ENCODE data around the gene GRID2IP. TPM values are rescaled to one million over a fixed set of nuclear protein-coding genes. Genes with fewer than 3 reads are reported as not detected.
A peak's percentile ranks its signal among the peaks of the same experiment; 100 is the strongest.

The GRID2IP gene
- total RNA-seq, 8 experiments from 2014 or later: 0.08 to 0.38 (median 0.22) TPM; not detected in 2

DNA sequence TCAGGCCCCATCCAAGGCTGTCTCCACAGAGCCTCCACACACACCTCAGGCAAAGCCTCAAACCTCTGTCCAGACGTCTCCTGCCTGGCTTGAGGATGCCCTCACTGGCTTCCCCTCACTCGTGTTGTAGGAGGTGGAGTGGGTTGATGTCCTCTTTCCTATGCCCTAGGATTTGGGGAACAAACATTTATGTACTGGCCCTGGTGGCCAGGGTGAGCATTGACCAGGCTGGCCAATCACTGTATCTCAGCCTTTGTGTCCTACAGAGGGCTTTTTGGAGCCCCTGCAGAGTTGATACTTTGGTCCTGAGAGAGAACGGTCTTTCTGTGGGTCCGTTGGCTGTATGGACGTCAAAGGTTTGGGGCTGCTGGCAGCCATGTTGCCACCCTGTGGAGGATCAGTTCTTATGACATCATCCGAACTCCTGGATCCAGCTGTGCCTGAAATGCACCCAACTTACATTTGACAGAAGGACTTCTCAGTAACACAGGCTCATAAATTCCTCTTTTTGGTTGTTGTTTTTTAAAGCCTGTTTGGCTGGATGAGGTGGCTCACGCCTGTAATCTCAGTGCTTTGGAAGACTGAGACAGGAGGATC is 2.3 kb upstream of the GRID2IP start:
- H3K4me3 ChIP-seq: no peak overlapping the region
- no peaks in the 10 kb centered on the region for H3K4me1 ChIP-seq (replicated peaks in 1 of 2)
- peak in 1 of 8 experiments; percentile 38 for ATAC-seq (replicated peaks in 6 of 8)
- no peak overlapping the region for H3K27ac ChIP-seq
- 20 to 89% (median 63%) methylated on average over 1 to 5 of the region's 7 CpGs; no CpG with 5 or more reads in 2 of the 10 experiments for WGBS, 10 experiments
- in situ Hi-C loops (cut with MboI; ENCODE audit: low pct_unique_long_range_greater_than_20kb in 2 of 9, low sequenced_read_pairs in 9 of 9, unreplicated experiment in 9 of 9): no loop called here

- no peak overlapping the region for H3K27ac ChIP-seq
- H3K4me3 ChIP-seq: no peak overlapping the region
- no peak for ATAC-seq (replicated peaks in 6 of 8)
- 100% methylated on average over 1 of the region's 1 CpG; no CpG with 5 or more reads in 8 of the 10 experiments for WGBS, 10 experiments
- no peaks in the 10 kb centered on the region for H3K4me1 ChIP-seq (replicated peaks in 1 of 2)
- in situ Hi-C loops (cut with MboI; ENCODE audit: low pct_unique_long_range_greater_than_20kb in 2 of 9, low sequenced_read_pairs in 9 of 9, unreplicated experiment in 9 of 9): no loop called here
Observed at GRCh38 chr7:6547400-6547799, 3.9 kb downstream of the GRID2IP start.

- peak in 1 of 8 experiments; percentile 32 for ATAC-seq (replicated peaks in 6 of 8)
- no peak overlapping the region for H3K27ac ChIP-seq
Observed at GRCh38 chr7:6546498-6547251, 4.6 kb downstream of the GRID2IP start.

DNA sequence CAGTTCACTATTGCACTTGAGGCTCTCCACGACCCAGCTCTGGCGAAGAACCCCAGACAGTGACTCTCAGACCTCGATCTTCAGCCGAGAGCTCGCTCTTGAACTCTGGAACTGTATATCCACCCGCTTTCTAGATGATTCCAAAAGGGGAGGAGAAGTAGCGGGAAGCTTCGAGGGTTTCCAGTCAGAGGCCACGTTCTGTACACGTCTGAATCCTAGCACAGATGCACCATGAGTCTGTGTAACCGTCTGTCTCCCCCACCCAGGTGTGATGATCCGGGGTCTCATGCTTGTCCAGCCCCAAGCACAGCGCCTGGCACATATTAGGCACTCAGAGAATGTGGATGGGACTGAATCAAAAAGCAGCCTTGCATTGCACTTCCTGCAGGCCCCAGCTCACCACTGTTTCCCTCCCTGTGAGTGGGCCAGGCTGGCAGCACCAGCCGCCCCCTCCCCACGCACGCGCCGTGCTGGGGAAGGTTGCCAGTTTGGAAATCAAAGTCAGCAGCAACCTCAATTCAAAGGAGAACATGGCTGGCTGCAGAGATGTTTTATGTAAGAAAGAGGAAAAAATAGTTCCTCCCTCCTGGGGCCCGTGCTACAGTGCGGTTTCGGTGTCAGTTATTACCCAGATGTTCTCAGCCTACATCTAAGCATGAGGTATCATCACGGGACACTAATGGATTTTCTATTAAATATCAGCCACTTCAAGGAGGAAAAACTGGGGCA is 5.7 kb downstream of the GRID2IP start:
- WGBS, 10 experiments: 29 to 100% (median 82%) methylated on average over 1 to 12 of the region's 22 CpGs; no CpG with 5 or more reads in 3 of the 10 experiments

More at GRCh38 chr7:6546498-6547251, 4.6 kb downstream of the GRID2IP start:
- Histone ChIP-seq H3K4me1 (replicated peaks in 1 of 2) (no peaks in the 10 kb centered on the region), H3K4me3 (no peak overlapping the region)
- WGBS, 10 experiments: 10 to 100% (median 79%) methylated on average over 1 to 6 of the region's 12 CpGs; no CpG with 5 or more reads in 2 of the 10 experiments
- in situ Hi-C loops (cut with MboI; ENCODE audit: low pct_unique_long_range_greater_than_20kb in 2 of 9, low sequenced_read_pairs in 9 of 9, unreplicated experiment in 9 of 9): no loop called here

GRCh38 chr7:6542368-6542767 is 8.9 kb downstream of the GRID2IP start:
- Histone ChIP-seq H3K27ac (no peak overlapping the region), H3K4me3 (no peak overlapping the region), H3K4me1 (replicated peaks in 1 of 2) (no peaks in the 10 kb centered on the region)
- no peak for ATAC-seq (replicated peaks in 6 of 8)
- WGBS, 10 experiments: 20 to 80% (median 65%) methylated on average over 1 of the region's 1 CpG; no CpG with 5 or more reads in 6 of the 10 experiments
- in situ Hi-C loops (cut with MboI; ENCODE audit: low pct_unique_long_range_greater_than_20kb in 2 of 9, low sequenced_read_pairs in 9 of 9, unreplicated experiment in 9 of 9): no loop called here

More for the DNA sequence above, 5.7 kb downstream of the GRID2IP start:
- ATAC-seq (replicated peaks in 6 of 8): no peak
- Histone ChIP-seq H3K27ac (no peak overlapping the region), H3K4me1 (replicated peaks in 1 of 2) (no peaks in the 10 kb centered on the region), H3K4me3 (no peak overlapping the region)
- in situ Hi-C loops (cut with MboI; ENCODE audit: low pct_unique_long_range_greater_than_20kb in 2 of 9, low sequenced_read_pairs in 9 of 9, unreplicated experiment in 9 of 9): no loop called here

DNA sequence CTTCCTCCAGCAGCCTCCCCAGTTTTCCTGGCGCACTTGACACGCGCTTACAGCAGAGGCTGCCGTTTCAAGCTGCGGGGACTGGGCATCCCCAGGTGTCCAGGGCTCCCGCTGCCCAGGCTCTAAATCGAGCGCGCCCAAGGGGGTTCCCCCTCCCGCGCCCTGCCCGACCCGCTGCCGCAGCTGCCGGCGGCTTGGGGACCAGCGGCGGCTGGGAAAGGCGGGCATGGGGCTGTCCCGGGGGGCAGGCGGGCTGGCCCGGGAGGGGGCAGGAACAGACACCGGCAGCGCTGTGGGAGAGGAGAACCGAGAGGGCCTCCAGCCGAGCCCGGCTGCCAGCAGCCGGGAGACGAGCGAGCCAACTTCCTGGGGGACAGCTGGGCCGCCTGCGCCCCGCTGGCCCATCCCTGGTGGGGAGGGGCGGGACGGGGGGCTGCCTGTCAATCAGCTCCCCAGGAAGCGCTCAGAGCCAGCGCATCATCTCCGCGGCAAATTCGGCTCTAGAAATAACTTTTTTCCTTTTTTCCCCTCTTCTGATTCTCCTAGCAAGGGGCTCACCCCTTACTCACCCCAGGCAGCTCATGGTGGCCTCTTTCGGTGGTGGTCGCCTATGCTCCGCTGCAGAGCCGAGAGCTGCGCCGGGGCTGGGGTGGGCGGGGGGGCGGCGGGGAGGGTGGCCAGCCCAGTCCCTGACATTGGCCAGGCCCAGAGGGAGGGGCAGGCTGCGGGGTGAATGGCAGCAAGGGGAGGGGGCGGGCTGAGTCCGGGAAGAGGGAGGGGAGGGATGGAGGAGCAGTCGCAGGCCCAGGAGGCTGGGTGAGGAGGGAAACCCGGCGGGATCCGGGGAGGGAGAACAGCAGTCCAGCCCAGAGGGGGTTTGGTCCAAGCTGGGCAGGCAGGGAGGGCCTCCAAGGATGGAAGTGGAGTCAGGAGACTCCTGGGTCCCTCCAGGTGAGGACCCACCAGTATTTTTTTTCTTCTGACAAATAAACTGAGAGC is 14.7 kb downstream of the GRID2IP start:
- WGBS, 10 experiments: 0% methylated on average over 2 to 3 of the region's 56 CpGs; no CpG with 5 or more reads in 8 of the 10 experiments
- Histone ChIP-seq H3K4me1 (replicated peaks in 1 of 2) (no peaks in the 10 kb centered on the region), H3K27ac (no peak overlapping the region), H3K4me3 (peak overlapping the region in 3 of 5 donors; percentile 21 to 29 (median 27))
- peak in 7 of 8 experiments; percentile 18 to 77 (median 68) for ATAC-seq (replicated peaks in 6 of 8)
- in situ Hi-C loops (cut with MboI; ENCODE audit: low pct_unique_long_range_greater_than_20kb in 2 of 9, low sequenced_read_pairs in 9 of 9, unreplicated experiment in 9 of 9): no loop called here

- ATAC-seq (replicated peaks in 6 of 8): no peak
- Histone ChIP-seq H3K4me3 (no peak overlapping the region), H3K4me1 (replicated peaks in 1 of 2) (peaks cover 0 to 3% of the 10 kb centered on the region in 2 donors), H3K27ac (no peak overlapping the region)
- in situ Hi-C loops (cut with MboI; ENCODE audit: low pct_unique_long_range_greater_than_20kb in 2 of 9, low sequenced_read_pairs in 9 of 9, unreplicated experiment in 9 of 9): no loop called here
- 0 to 80% (median 47%) methylated on average over 1 to 4 of the region's 12 CpGs; no CpG with 5 or more reads in 3 of the 10 experiments for WGBS, 10 experiments
Observed at GRCh38 chr7:6533893-6534495, 17.3 kb downstream of the GRID2IP start.

- Histone ChIP-seq H3K4me3 (no peak overlapping the region), H3K4me1 (replicated peaks in 1 of 2) (peaks cover 0 to 3% of the 10 kb centered on the region in 2 donors), H3K27ac (no peak overlapping the region)
- in situ Hi-C loops (cut with MboI; ENCODE audit: low pct_unique_long_range_greater_than_20kb in 2 of 9, low sequenced_read_pairs in 9 of 9, unreplicated experiment in 9 of 9): no loop called here
- WGBS, 10 experiments: 43 to 65% (median 45%) methylated on average over 3 to 6 of the region's 7 CpGs; no CpG with 5 or more reads in 7 of the 10 experiments
- ATAC-seq (replicated peaks in 6 of 8): no peak
Observed at GRCh38 chr7:6532516-6532915, 18.7 kb downstream of the GRID2IP start.

DNA sequence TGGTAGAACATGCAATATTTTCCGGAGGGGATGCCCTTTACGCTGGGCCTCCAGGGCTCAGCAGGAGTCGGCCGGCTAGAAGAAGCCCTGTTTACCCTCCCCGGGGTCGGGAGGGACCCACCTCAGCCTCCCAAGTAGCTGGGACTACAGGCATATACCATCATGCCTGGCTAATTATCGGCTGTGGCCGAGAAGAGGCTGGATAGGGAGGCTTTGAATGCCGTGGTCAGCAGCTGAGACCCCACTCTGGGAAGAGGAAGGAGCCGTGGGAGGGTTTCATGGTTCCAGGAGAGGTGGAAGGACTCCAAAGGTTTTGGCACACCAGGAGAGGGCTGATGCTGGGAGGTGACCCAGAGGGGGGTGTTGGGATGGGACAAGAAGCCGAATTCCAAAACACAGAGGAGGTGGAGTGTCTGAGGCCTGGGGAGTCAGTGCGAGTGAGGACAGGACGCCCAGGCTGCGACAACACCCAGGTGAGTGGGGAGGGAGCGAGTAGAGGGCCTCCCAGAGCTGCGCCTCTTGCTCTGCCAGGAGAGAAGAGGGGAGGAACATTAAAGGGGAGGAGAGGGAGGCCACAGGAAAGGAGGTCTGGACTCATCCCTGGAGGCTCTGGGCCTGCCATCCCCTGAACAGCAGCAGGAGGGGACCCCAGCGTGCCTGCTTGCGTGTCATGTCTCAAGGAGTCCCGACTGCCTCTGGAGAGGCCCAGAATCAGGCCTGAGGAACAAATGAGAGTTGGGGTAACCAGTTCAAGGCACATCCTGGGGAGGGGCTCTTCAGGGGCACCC is 19.6 kb downstream of the GRID2IP start:
- in situ Hi-C loops (cut with MboI; ENCODE audit: low pct_unique_long_range_greater_than_20kb in 2 of 9, low sequenced_read_pairs in 9 of 9, unreplicated experiment in 9 of 9): no loop called here
- peak overlapping the region; percentile 37 to 67 (median 44) for H3K4me3 ChIP-seq
- 0 to 30% (median 24%) methylated on average over 2 to 12 of the region's 19 CpGs; no CpG with 5 or more reads in 3 of the 10 experiments for WGBS, 10 experiments
- H3K4me1 ChIP-seq (replicated peaks in 1 of 2): peaks cover 0 to 5% of the 10 kb centered on the region in 2 donors
- H3K27ac ChIP-seq: no peak overlapping the region
- ATAC-seq (replicated peaks in 6 of 8): peak in 1 of 8 experiments; percentile 3

GRCh38 chr7:6530626-6531491 is 20.4 kb downstream of the GRID2IP start:
- 0 to 45% (median 2%) methylated on average over 1 to 9 of the region's 74 CpGs; no CpG with 5 or more reads in 2 of the 10 experiments for WGBS, 10 experiments
- H3K4me1 ChIP-seq (replicated peaks in 1 of 2): peaks cover 0 to 6% of the 10 kb centered on the region in 2 donors
- in situ Hi-C loops (cut with MboI; ENCODE audit: low pct_unique_long_range_greater_than_20kb in 2 of 9, low sequenced_read_pairs in 9 of 9, unreplicated experiment in 9 of 9): no loop called here
- no peak overlapping the region for H3K27ac ChIP-seq
- ATAC-seq (replicated peaks in 6 of 8): peak in 6 of 8 experiments; percentile 37 to 80 (median 72)
- peak overlapping the region; percentile 37 to 67 (median 44) for H3K4me3 ChIP-seq
